Measurements from ENCODE around the gene HK1.
"Not testable (repeated sequence)": the region's sequence is repeated elsewhere in the genome, so short reads cannot be mapped to it uniquely, and the experiment has no call there.

Gene HK1

DNA sequence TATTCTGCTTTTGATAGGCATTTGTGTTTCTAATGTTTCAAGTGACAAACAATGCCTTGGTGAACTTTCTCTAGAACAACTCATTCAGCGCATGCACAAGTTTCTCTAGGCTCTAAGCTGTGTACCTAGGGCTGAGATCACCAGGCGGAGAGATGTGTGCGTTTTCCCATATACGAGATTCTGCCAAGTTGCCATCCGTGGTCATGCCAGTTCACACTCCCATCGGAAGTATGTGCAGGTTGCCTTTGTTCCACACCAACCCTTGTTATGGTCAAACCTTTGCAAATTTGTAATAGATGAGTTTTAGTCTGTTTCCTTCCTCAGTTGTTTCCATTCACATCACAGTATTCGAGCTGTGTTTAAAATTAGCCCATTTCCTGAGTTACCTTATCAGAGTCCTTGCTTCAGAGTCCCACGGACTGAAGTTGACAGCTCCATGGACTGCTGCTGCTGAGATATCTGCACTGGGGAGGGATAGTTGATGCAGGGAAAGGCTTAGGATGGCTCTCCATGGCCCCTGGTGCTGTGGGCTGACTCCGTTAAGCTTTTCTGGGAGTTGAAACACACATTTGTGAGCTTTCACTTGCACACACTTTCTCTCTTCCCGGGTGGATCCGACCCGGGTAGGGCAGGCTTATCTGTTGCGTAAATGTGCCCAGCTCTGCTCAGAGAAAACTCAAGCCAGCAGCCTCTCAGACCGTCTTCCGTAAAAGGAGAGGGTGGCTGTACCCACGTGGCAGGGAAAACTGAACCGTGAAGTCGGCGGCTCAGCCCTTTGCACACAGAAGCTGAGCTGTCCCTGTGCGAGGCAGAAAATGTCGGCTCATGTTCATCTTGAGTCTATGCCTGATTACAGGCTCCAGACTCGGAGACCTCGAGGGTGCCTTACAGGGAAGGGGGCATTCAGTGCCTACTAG lies 49.4 kb downstream of the HK1 start:
- peak in 1 of 2 donors; percentile 35 for DNase-seq (ENCODE audit: low read depth in 1 of 2, low spot score in 1 of 2)

DNA sequence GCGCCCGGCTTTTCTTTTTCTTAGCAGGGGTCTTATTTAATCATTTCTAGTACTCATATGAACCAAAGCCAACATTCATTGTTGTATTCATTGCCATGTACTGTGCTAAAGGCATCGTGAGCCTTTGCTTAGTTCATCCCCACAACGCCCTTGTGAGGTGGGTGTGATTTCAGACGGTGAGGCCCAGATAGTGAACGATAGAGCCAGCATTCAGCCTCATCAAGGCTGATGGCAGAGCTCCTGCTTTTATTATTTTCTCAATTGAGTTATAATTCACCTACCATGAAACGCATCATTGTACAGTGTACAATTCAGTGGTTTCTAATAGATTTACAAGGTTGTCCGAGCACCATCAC lies 50.1 kb downstream of the HK1 start:
- no peak for DNase-seq (ENCODE audit: low read depth in 1 of 2, low spot score in 1 of 2)

DNA sequence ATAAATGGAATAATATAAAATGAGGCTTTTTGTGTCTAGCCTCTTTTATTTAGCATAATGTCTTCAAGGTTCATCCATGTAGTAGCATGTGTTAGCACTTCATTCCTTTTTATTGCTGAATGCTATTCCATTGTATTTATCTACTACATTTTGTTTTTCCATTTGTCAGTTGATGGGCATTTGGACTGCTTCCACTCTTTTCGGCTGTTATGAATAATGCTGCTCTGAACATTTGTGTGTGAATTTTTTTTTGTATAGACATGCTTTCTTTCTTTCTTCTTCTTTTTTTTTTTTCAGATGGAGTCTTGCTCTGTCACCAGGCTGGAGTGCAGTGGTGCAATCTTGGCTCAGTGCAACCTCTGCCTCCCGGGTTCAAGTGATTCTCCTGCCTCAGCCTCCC lies 50.6 kb downstream of the HK1 start:
- DNase-seq (ENCODE audit: low read depth in 1 of 2, low spot score in 1 of 2) = not testable (repeated sequence)

DNA sequence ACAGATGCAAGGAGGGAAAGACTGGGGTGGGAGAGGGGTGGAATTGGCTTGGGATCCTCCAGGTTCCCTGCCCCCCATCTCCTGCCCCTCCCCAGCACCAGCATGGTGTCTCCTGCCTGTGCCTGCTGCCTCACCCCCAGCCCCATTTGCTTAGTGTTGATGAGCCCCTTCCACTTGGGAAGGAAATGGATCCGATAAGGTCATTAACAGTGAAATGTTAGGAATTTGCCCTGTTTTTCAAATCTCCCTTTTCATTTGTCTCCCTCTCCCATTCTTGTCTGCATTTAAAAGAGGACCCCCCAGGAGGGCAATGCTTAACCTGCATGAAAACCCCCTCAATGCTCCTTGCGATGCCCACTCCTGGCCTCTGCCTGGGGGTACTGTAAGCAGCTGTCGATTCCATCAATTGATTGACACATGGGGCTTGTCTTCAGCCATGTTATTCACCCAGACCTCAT lies 51.5 kb downstream of the HK1 start:
- no peak for DNase-seq (ENCODE audit: low read depth in 1 of 2, low spot score in 1 of 2)

DNA sequence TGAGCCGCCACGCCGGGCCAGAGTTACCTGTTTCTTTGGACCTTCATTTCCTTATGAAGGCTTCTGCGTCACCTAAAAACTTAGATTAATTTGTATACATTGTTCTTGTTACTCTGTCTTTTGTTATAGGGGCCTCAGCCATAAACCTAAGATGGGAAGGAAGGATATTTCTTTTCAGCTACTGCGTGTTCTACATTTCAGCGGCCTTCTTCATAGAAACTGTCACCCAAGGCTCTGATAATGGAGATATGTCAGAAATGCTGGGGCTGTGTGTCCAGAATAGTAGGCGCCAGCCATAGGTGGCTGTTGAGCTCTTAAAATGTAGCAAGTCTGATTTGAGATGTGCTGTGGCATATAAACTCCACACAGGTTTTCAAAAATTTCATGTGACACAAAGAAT lies 52.9 kb downstream of the HK1 start:
- DNase-seq (ENCODE audit: low read depth in 1 of 2, low spot score in 1 of 2) = no peak

DNA sequence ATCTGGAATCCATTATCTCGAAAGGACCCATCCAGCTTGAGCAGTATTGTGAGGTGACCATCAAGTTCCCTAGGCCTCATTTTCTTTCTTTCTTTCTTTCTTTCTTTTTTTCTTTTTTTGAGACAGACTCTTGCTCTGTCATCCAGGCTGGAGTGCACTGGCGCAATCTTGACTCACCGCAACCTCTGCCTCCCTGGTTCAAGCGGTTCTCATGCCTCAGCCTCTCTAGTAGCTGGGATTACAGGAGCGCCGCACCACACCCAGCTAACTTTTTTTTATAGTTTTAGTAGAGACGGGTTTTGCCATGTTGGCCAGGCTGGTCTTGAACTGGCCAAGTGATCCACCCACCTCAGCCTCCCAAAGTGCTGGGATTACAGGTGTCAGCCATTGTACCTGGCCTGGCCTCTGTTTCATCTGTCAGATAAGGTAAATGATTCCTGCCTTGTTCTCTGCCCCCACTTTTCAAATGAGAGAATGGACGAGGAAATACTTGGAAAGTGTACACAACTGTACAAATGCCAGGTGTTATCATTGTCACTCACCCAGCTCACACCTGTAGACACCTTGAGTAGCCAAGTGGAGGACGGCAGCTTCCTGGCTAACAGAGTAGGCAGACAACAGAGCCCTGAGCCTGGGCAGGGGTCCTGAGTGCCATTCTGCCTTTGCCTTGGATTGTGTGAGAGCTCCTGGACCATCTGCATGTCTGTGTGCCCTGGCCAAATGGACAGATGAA lies 54.1 kb downstream of the HK1 start:
- DNase-seq (ENCODE audit: low read depth in 1 of 2, low spot score in 1 of 2) = no peak

DNA sequence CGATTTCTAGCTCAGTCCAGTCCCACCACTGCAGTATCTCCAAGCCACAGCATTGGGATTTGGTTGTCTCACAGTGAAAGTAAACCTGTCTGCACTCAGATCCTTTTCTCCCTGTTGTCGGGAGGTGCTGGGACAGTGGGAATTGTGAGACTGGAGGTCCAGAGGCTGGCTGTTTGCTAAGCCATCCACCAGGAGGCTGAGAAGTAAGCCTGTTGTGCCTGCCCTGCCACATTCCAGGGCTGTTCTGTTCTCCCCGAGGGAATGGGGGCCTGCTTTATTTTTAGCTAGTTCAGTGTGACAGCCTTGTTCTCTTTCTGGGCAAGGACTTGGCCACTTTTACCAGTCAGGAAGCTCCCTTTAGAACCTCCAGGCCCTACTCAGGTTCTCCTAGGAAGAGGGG lies 54.9 kb downstream of the HK1 start:
- no peak for DNase-seq (ENCODE audit: low read depth in 1 of 2, low spot score in 1 of 2)

DNA sequence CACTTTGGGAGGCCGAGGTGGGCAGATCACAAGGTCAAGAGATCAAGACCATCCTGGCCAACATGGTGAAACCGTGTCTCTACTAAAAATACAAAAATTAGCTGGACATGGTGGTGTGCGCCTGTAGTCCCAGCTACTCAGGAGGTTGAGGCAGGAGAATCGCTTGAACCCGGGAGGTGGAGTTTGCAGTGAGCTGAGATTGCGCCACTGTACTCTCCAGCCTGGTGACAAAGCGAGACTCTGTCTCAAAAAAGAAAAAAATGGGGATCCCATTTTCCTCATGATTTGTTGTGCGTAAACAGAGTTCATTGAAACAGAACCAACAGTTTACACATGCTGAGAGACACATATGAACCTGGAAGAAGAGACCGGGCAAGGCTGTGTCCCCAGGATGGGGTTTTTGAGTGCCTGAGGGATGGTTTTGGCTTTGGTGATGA lies 55.6 kb downstream of the HK1 start:
- not testable (repeated sequence) for DNase-seq (ENCODE audit: low read depth in 1 of 2, low spot score in 1 of 2)

DNA sequence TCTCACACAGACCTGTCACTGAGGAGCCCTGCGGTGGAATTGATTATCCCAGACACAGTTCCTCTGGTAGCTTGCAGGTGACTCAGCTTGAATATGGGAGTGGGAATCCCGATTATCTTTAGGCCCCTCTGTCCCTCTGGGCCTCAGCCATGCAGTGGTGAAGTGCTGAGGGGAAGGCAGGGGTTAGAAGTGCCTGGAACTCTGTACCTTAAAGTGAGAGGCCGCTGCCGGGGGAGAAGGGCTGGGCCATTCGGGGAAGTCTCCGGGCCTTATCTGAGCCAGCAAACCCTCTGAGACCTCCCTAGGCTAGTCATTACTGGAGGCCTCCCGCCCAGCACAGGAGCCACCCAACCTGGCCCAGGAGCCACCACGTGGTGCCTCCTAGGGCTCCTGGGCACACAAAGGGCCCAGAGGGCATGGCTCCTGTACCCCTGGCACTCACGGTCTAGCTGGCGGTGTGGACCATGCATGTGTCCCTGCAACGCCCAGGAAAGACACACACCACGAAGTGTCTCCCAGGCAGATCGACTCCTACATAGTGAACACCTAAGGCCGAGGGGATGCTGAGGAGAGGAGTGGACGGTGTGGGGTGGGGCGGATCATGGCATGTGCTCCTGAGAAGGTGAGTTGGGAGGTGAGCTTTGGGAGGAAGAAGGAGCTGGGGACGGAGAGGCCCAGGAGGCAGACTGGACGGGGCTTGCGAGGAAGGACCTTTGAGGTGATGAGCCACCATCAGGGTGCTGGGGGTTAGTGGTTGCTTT lies 56.2 kb downstream of the HK1 start:
- no peak for DNase-seq (ENCODE audit: low read depth in 1 of 2, low spot score in 1 of 2)

DNA sequence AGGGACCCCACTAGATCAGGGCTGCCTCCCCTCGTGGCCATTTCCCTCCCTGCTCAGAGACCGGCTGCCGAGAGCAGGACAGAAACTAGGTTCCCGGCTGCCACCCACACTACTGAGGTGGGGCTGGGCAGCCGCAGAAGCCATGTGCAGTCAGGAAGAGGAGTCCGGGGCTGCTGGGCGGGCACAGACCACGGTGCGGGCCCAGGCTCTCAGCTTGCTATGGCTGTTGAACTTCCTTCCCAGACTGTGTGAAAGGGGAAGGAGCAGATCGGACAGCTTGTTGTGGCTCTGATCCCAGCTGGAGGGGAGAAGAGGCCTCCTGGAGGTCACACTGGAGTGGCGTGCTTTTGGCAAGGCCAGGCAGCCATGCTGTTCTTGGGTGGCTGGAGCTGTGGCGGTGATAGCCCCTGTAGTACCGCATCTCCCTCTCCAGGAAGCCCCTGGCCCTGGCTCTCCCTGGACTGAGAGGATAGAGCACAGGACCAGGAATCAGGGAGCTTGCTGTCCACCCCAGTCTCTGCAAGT lies 56.8 kb downstream of the HK1 start:
- DNase-seq (ENCODE audit: low read depth in 1 of 2, low spot score in 1 of 2) = no peak

DNA sequence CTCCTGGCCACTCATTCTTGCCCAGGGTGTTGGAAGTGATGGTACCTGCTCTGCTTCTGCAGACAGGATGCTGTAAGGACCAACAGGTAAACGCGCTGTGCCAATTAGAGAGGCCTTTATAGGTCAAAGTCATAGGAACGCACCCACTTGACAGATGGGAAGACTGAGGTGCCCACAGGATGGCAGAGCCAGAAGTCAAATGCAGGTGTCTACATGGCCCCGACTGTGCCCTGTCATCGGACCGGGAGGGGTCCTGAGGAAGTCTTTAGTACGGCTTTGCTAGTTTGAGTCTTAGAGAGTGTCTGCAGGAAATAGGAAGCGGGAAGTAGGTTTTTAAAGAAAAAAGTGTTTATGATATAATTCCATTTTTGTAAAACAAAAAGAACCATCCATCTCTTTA lies 57.3 kb downstream of the HK1 start:
- no peak for DNase-seq (ENCODE audit: low read depth in 1 of 2, low spot score in 1 of 2)

DNA sequence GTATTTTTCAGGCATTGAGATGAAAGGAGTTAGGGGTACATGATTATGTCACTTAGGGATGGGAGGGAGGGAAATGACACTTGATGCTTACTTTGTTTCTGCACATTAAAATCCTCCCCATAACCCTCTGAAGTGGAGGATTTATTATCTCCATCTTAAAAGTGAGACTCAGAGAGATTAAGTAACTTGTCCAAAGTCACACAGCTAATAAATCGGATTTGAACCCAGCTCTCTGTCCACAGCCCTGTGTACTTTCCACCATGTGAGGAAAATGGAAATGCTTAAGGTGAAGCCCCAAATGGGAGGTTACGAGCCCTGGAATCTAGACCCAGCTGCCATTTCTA lies 58.6 kb downstream of the HK1 start:
- DNase-seq (ENCODE audit: low read depth in 1 of 2, low spot score in 1 of 2) = no peak

DNA sequence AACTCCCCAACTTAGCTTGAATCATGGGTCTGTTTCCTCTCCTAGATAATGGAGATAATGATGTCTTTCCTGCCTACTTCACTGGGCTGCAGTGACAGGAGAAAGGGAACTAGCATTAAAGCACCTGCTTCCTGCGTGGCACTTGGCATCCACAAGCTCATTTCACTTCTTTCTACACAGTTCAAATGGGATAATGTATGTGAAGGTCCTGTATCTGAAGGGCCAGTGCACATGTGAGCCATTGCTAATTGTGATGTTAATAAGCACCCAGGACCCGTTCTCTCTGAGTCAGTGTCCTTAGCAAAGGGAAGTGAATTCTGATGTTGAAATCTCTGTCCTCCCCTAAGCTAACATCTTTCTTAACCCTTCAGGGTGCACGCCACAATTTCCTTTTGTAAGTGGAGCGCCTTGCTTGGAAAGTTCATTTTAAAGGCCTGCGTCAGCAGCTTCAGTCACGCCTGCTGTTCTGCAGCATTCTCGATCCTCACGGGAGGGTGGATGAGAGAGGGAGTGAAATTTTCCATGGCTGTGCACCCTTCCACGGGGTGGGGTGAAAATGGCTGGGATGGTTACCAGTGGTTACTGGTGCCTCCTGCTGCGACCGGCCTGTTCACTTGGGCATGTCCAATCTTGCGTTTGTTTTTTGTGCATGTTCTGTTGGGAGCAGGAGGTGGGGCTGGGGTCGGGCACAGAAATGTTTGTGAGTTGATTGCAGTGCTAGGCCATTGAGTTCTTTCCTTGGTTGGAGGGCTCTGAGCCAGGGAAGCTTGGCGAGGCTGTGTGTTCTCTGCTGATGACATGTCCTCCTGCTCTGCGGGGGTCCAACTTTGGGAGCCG lies 59.2 kb downstream of the HK1 start:
- DNase-seq (ENCODE audit: low read depth in 1 of 2, low spot score in 1 of 2) = no peak

DNA sequence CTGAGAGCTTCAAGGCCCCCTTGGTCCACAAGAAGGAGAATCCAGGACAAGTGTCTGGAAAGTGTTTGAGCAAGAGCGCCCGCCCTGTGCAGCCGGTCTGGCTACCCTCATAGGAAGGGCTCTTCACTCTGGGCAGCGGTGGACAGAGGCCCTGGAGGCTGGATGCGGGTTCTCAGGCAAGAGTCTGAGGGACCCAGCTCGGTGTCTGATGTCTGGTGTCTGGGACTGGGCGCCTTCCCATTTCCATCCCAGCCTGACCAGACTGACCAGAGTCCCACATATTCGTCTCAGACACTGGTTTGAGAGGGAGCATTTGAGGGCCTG lies 59.8 kb downstream of the HK1 start:
- no peak for DNase-seq (ENCODE audit: low read depth in 1 of 2, low spot score in 1 of 2)

DNA sequence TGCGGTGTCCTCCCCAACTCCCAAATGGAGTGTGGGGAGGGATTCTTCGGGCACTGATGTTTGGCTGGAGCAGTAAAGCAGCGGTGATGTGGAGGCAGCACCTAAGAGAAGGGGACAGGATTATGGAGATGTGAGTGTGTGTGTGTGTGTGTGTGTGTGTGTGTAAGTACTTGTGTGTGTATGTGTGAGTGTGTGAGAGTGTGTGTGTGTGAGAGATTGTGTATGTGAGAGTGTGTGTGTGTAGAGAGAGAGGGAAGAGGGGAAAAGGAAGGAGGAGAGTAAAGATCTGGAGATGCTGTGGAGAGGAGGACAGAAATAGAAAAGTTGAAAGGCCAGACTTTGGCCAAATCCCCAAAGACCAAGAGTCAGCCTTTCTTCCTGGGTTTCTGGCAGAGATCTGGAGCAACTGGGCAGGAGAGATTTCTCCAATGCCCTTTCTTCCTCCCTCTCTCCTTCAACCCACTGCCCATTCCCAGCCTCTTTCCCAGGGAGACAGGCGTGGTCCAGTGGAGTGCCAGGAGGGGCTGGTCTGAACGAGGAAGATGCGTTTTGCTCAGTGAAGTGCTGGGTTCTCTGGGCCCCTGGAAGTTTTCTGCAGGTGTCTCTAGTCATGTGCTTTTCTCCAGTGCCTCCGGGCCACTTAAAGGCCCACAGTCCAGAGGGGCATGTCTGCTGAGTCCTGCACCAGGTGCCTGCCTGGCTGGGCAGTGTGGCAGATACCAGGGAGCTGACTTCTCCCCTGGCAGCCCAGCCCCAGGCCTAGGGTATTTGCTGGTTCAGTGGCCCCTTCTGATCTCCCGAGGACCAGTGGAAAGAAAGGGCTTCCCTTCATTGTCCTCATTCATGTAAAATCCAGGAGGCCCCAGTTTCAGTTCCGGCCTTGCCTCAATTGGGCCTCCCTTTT lies 60.5 kb downstream of the HK1 start:
- no peak for DNase-seq (ENCODE audit: low read depth in 1 of 2, low spot score in 1 of 2)

DNA sequence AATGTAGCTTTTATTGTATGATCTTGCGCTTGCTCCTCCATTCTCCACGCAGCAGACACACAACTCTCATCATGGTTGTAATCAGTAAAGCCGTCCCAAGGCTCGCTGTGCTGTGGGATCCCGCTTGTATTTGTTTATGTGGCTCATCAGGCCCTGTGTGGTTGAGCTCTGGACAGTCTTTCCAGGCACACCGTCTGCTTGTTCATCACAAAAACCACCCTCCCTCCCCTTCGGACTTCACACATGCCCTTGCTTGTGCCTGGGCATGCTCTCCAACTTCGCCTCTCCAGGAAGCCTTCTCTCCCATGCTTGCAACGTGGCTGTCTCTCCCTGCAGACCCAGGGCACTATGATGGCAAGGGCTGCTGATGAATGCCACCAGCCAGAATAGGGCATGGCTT lies 62.4 kb downstream of the HK1 start:
- DNase-seq (ENCODE audit: low read depth in 1 of 2, low spot score in 1 of 2) = no peak

DNA sequence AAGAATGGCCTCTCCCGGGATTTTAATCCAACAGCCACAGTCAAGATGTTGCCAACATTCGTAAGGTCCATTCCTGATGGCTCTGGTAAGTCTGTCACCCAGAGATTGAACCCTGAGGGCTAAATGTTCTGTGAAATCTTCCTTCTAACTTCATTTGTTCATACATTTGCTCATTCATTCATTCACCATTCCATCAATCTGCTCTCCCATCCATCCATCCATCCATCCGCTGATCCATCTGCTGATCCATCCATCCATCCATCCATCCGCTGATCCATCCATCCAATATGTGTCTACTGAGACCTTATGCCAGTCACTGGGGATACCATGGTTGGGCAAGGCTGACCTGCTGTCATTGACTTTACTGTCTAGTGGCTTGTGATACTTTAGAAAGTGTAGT lies 65.6 kb downstream of the HK1 start:
- no peak for DNase-seq (ENCODE audit: low read depth in 1 of 2, low spot score in 1 of 2)

DNA sequence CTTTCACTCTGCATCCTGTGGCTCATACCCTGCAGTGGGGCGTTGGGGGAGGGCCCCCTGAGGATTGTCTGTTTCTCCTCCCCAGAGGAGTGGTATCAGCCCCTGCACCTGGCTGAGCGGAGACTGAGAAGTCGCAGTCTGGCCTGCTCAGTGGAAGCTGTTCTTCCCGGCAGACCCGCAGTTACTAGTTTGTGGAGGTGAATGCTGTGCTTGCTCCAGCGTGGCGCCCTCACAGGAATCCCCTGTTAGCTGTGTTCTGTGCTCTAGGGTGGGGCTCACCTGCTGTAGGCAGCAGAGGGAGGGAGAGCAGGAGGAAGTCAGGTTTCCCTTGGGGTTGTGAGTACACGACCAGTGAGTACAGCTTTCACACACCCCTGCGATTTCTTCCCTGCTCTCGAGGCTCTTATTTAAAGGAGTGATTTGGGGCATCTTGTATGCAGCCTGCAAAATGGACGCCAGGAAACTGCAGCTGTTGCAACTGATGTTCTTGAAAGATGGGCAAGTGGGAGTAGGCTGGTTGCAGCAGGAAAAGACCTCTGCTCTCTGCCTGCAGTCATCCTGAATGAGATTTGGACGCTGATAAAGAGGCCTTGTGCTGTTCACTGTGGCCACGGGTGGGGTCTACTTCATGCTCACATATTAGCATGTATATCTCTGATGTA lies 66.4 kb downstream of the HK1 start:
- no peak for DNase-seq (ENCODE audit: low read depth in 1 of 2, low spot score in 1 of 2)

DNA sequence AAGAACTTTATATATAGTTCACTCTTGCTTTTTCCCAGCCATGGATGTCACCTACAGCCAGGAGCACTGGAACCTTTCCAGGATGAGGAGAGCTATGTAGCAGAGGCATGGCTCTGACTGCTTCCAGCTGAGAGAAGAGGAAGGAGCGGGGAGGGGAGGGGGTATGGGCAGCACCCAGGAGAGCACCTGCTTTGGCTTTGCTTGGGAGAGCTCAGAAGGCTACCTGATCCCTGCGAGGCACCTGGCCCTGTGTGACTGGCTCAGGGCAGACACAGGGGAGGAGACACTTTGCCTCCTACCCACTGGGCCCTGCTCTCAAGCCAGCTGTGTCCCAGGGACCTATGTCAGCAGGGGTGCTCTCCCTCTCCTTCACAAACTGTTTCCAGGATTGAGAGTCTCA lies 67.1 kb downstream of the HK1 start:
- DNase-seq (ENCODE audit: low read depth in 1 of 2, low spot score in 1 of 2) = no peak

Measured in activated CD4-positive, alpha-beta T cell treated with anti-CD3 and anti-CD28 coated beads, Interleukin-2, amount 50 U/mL, for 24 hours (primary cell).